Caco-2 (cell line): ENCODE results near the gene SPIN1. TPM values are rescaled to one million over a fixed set of nuclear protein-coding genes. Genes with fewer than 3 reads are reported as not detected.

Experiments used
- BruUV-seq: library from RNA; stranded (reverse); fragments of 400-500 nt; replicated peaks from 2 replicates; lab custom pipeline; 2021; lab: Mats Ljungman, UMichigan
- CTCF ChIA-PET: fragments of 300-600 bp; sonication (Branson Sonifier 250); formaldehyde crosslinking; loops from one replicate; lab custom pipeline; 2022; ENCODE audit warnings: antibody characterized with exemption; lab: Charles Lee
- POLR2A ChIA-PET: fragments of 300-600 bp; sonication (Branson Sonifier 250); formaldehyde crosslinking; loops from one replicate; lab custom pipeline; 2022; ENCODE audit warnings: antibody characterized with exemption; lab: Charles Lee
- DNase-seq, 2 experiments: peaks; one replicate each; pipeline versions ENCODE4 v3.0.0 to v3.0.0-alpha.2; 2020 to 2022
- H3K27me3 ChIP-seq: replicated peaks from 2 replicates; pipeline ENCODE4 v1.6.0; 2011; ENCODE audit warnings: low read length; ENCODE audit not compliant: control insufficient read depth, insufficient read depth
- H3K36me3 ChIP-seq: 2 replicates; pipeline ENCODE4 v1.5.1; 2011; ENCODE audit warnings: low read length; ENCODE audit not compliant: control insufficient read depth, insufficient read depth
- H3K4me1 ChIP-seq: fragments of 250-450 bp; sonication (Bioruptor Pico); 2 replicates; pipeline ENCODE4 v1.5.1; 2020; ENCODE audit warnings: mild to moderate bottlenecking
- H3K4me3 ChIP-seq: 2 replicates; pipeline ENCODE4 v1.5.1; 2011; ENCODE audit warnings: low read depth, mild to moderate bottlenecking, control low read depth, low read length
- H3K9me3 ChIP-seq: fragments of 250-450 bp; sonication (Bioruptor Pico); 2 replicates; pipeline ENCODE4 v1.5.1; 2020; ENCODE audit warnings: mild to moderate bottlenecking, moderate library complexity
- H3K27ac Mint-ChIP-seq: one replicate; pipeline ENCODE4 v1.8.0; 2022; ENCODE audit warnings: mixed read lengths; ENCODE audit not compliant: unreplicated experiment
- H3K27me3 Mint-ChIP-seq: one replicate; pipeline ENCODE4 v1.8.0; 2022; ENCODE audit warnings: mixed read lengths; ENCODE audit not compliant: insufficient read depth, unreplicated experiment
- H3K36me3 Mint-ChIP-seq: one replicate; pipeline ENCODE4 v1.8.0; 2022; ENCODE audit warnings: mild to moderate bottlenecking, mixed read lengths; ENCODE audit not compliant: insufficient read depth, unreplicated experiment
- H3K4me1 Mint-ChIP-seq: one replicate; pipeline ENCODE4 v1.8.0; 2022; ENCODE audit warnings: low read depth, mixed read lengths; ENCODE audit not compliant: unreplicated experiment
- H3K4me3 Mint-ChIP-seq: one replicate; pipeline ENCODE4 v1.8.0; 2022; ENCODE audit warnings: mild to moderate bottlenecking, moderate library complexity, mixed read lengths; ENCODE audit not compliant: unreplicated experiment
- H3K9me3 Mint-ChIP-seq: one replicate; pipeline ENCODE4 v1.8.0; 2022; ENCODE audit warnings: mixed read lengths; ENCODE audit not compliant: unreplicated experiment
- CTCF ChIP-seq, 2 experiments: fragments of 200-600 bp in 1 of 2; IDR thresholded peaks; 1 replicate in 1 of 2; 2 replicates in 1 of 2; pipeline versions ENCODE4 v1.5.1 to v1.8.0; 2011 to 2022; ENCODE audit warnings: antibody characterized with exemption in 1 of 2, control low read depth in 1 of 2, inconsistent platforms in 1 of 2, low read depth in 1 of 2, low read length in 1 of 2, mild to moderate bottlenecking in 1 of 2, moderate library complexity in 1 of 2; ENCODE audit not compliant: insufficient read depth in 1 of 2, severe bottlenecking in 1 of 2, unreplicated experiment in 1 of 2
- intact Hi-C: fragments of 100-400 bp; cut with micrococcal nuclease; formaldehyde crosslinking; loops from one replicate; pipeline ENCODE4 v1.10.0; 2022; ENCODE audit not compliant: unreplicated experiment
- total RNA-seq: library from RNA; stranded (reverse); gene quantifications from 2 replicates; pipeline ENCODE4 v1.2.3, GENCODE V29; 2022

Gene SPIN1
- total RNA-seq, 1 experiment from 2014 or later: 51.7 TPM

DNA sequence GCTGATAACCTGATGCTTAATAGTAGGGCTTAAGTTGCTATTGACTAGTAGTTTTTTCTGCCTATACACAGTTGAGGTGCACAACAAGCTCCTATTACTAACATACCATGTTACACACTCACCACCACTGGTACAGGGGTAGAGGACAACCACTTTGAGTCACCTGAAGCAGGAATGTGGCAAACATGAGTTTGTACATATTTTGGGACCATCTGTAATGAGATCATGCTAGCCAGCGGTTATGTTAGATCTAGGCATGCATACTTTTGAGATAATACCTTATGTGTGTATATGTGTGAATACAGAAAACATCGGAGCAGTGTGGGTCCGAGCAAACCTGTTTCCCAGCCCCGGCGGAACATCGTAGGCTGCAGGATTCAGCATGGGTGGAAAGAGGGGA, 73.9 kb downstream of the SPIN1 start:
- Mint-ChIP-seq H3K4me3 (no peak overlapping the region), H3K27me3 (no peaks in the 10 kb centered on the region), H3K9me3 (no peaks in the 10 kb centered on the region), H3K4me1 (peaks cover 8% of the 10 kb centered on the region), H3K36me3 (peaks cover 19% of the 10 kb centered on the region), H3K27ac (no peak overlapping the region)
- DNase-seq: no peak
- TF ChIP-seq CTCF (IDR thresholded peaks at IDR 0.05; ENCODE audit: insufficient read depth in 1 of 2, low read depth in 1 of 2, low read length in 1 of 2, severe bottlenecking in 1 of 2, unreplicated experiment in 1 of 2): no peak
- Histone ChIP-seq H3K9me3 (no peaks in the 10 kb centered on the region), H3K4me3 (no peak overlapping the region), H3K27me3 (no peaks in the 10 kb centered on the region), H3K4me1 (no peaks in the 10 kb centered on the region), H3K36me3 (no peaks in the 10 kb centered on the region)
- CTCF ChIA-PET: no interaction called here
- BruUV-seq: no TSS peak
- POLR2A ChIA-PET: interaction anchor here (0.6 kb wide), 1 partner anchor 73 kb away, joined by 4 read pairs; no protein-coding TSS in a partner anchor
- intact Hi-C loops: no loop called here

DNA sequence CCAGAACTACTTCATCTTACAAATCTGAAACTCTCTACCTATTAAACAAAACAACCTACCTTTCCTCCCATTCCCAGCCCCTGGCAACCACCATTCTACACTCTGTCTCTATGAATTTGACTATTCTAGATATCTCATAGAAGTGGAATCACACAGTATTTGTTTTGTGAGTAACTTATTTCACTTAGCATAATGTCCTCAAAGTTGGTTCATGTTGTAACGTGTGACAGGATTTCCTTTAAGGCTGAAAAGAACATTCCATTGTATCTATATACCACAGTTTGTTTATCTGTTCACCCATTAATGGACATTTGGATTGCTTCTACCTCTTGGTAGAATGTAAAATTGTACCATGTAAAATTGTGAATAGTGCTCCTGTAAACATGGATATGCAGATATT, 76.6 kb downstream of the SPIN1 start:
- ChIA-PET CTCF (no interaction called here), POLR2A (no interaction called here)
- no peaks in the 10 kb centered on the region for H3K36me3 ChIP-seq
- intact Hi-C loops: no loop called here
- no peaks in the 10 kb centered on the region for H3K27me3 ChIP-seq
- no peaks in the 10 kb centered on the region for H3K27me3 Mint-ChIP-seq
- TF ChIP-seq CTCF (IDR thresholded peaks at IDR 0.05; ENCODE audit: insufficient read depth in 1 of 2, low read depth in 1 of 2, low read length in 1 of 2, severe bottlenecking in 1 of 2, unreplicated experiment in 1 of 2): no peak
- H3K4me1 ChIP-seq: no peaks in the 10 kb centered on the region
- H3K4me1 Mint-ChIP-seq: no peaks in the 10 kb centered on the region
- no peak overlapping the region for H3K4me3 Mint-ChIP-seq
- no TSS peak for BruUV-seq
- no peak overlapping the region for H3K4me3 ChIP-seq
- H3K9me3 ChIP-seq: no peaks in the 10 kb centered on the region
- no peak for DNase-seq
- peaks cover 24% of the 10 kb centered on the region for H3K36me3 Mint-ChIP-seq
- no peaks in the 10 kb centered on the region for H3K9me3 Mint-ChIP-seq
- no peak overlapping the region for H3K27ac Mint-ChIP-seq

DNA sequence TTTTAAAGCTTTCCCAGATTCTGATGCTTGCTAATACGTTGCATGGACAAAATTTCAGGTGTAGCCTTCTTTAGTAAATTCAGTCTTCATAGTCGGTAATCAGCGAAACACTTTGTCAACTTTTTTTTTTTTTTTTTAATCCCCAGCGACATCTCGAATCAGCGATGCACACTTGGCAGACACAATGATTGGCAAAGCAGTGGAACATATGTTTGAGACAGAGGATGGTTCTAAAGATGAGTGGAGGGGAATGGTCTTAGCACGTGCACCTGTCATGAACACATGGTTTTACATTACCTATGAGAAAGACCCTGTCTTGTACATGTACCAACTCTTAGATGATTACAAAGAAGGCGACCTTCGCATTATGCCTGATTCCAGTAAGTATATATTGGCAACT, 80.0 kb downstream of the SPIN1 start:
- intact Hi-C loops: no loop called here
- no peak overlapping the region for H3K4me3 ChIP-seq
- POLR2A ChIA-PET: no interaction called here
- H3K36me3 ChIP-seq: no peaks in the 10 kb centered on the region
- no peaks in the 10 kb centered on the region for H3K27me3 Mint-ChIP-seq
- no peak for DNase-seq
- H3K9me3 ChIP-seq: no peaks in the 10 kb centered on the region
- no peaks in the 10 kb centered on the region for H3K9me3 Mint-ChIP-seq
- no TSS peak for BruUV-seq
- no peak overlapping the region for H3K27ac Mint-ChIP-seq
- no peak for TF ChIP-seq CTCF (IDR thresholded peaks at IDR 0.05; ENCODE audit: insufficient read depth in 1 of 2, low read depth in 1 of 2, low read length in 1 of 2, severe bottlenecking in 1 of 2, unreplicated experiment in 1 of 2)
- CTCF ChIA-PET: no interaction called here
- H3K4me1 ChIP-seq: no peaks in the 10 kb centered on the region
- no peak overlapping the region for H3K4me3 Mint-ChIP-seq
- H3K4me1 Mint-ChIP-seq: no peaks in the 10 kb centered on the region
- H3K36me3 Mint-ChIP-seq: peaks cover 24% of the 10 kb centered on the region
- no peaks in the 10 kb centered on the region for H3K27me3 ChIP-seq
